Measurements from ENCODE around the gene IMP4.

DNA sequence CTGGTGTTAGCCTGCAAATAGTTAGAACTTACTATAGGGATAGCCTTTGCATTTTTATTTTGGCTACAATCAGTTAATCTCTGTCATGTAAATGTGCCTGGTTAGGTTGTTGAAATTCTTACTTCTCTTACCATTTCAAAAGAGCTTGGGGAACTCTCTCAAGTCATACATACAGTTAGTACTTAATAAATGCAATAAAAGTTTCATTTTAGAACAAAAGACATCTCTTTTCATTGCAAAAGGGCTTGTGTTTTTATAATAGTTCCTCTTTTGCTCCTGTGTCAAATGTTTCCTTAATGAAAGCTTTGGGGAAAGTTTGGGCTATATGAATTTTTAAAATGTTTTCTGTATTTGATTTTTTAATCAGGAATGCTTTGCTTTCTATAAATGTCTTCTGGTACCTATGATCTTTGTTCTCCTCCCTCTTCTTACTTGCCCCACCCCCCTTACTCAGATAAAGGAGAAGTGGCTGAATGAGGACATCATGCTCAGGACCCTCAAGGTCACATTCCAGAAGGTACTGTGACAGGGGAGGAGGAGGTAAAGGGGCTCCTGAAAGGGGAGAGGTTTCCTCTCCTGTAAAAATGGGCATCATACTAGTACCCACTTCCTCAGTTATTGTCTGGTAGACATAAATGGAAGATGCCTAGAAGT is 26.7 kb downstream of the IMP4 start:
- TF ChIP-seq, protein P1, sequence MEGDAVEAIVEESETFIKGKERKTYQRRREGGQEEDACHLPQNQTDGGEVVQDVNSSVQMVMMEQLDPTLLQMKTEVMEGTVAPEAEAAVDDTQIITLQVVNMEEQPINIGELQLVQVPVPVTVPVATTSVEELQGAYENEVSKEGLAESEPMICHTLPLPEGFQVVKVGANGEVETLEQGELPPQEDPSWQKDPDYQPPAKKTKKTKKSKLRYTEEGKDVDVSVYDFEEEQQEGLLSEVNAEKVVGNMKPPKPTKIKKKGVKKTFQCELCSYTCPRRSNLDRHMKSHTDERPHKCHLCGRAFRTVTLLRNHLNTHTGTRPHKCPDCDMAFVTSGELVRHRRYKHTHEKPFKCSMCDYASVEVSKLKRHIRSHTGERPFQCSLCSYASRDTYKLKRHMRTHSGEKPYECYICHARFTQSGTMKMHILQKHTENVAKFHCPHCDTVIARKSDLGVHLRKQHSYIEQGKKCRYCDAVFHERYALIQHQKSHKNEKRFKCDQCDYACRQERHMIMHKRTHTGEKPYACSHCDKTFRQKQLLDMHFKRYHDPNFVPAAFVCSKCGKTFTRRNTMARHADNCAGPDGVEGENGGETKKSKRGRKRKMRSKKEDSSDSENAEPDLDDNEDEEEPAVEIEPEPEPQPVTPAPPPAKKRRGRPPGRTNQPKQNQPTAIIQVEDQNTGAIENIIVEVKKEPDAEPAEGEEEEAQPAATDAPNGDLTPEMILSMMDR (IDR thresholded peaks at IDR 0.05) = no peak
- no peak for TF ChIP-seq POLR2A (IDR thresholded peaks at IDR 0.05)

Data from uterus (tissue), 2 donors.